Breast epithelium (tissue), 3 donors: ENCODE data around the gene C18orf54.

Source experiments
- CTCF ChIP-seq, 3 donors: fragments of 450-650 bp; IDR thresholded peaks; one replicate each; pipeline ENCODE4 v1.5.1; 2016 to 2017; ENCODE audit warnings: antibody characterized with exemption in 3 of 3, mild to moderate bottlenecking in 3 of 3, moderate library complexity in 3 of 3
- POLR2AphosphoS5 ChIP-seq, 3 donors: sonication (generic); formaldehyde crosslinking; IDR thresholded peaks; one replicate each; pipeline ENCODE4 v1.6.1; 2017; ENCODE audit warnings: antibody characterized with exemption in 3 of 3

DNA sequence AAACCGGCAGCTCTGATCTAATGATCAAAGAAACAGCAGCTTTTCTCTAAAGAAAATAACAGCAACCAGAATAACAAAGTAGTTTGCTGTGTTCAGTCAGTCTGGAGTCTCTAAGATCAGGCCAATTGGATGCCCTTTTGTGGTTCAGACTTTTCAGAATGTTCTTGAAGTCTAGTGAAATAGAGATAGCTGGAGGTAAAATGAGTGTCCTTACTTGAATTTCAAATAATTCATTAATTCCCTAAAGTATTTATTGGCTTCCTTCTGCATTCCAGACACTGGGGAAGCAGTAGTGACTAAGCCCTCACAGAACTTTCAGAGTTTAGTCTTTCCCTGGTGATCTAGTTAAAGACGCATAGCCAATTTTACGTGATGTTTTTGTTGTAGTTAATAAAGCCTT, 58.7 kb downstream of the C18orf54 start:
- TF ChIP-seq POLR2AphosphoS5 (IDR thresholded peaks at IDR 0.05) (no peak), CTCF (IDR thresholded peaks at IDR 0.05) (no peak)
